GM10248 (cell line): Measurements from ENCODE around the gene GRIK1.

Experiments
- CTCF ChIA-PET: fragments of 300-600 bp; sonication (Branson Sonifier 250); formaldehyde crosslinking; extraction: SDS; loops from one replicate; lab custom pipeline; 2021; ENCODE audit warnings: antibody characterized with exemption; lab: Yijun Ruan, JAX
- POLR2A ChIA-PET: fragments of 350-650 bp; sonication (Branson Sonifier 250); formaldehyde crosslinking; extraction: SDS; loops from one replicate; lab custom pipeline; 2020; ENCODE audit warnings: antibody characterized with exemption; lab: Yijun Ruan, JAX
- DNase-seq: peaks from one replicate; pipeline ENCODE4 v3.0.0; 2012; ENCODE audit errors: extremely low spot score
- TF ChIP-seq, protein P1 (sequence below): IDR thresholded peaks from 2 replicates; pipeline ENCODE4 v1.5.1; 2012; ENCODE audit warnings: mild to moderate bottlenecking, low read depth; ENCODE audit errors: extremely low read depth, missing control alignments, control extremely low read depth

GRIK1 gene

DNA sequence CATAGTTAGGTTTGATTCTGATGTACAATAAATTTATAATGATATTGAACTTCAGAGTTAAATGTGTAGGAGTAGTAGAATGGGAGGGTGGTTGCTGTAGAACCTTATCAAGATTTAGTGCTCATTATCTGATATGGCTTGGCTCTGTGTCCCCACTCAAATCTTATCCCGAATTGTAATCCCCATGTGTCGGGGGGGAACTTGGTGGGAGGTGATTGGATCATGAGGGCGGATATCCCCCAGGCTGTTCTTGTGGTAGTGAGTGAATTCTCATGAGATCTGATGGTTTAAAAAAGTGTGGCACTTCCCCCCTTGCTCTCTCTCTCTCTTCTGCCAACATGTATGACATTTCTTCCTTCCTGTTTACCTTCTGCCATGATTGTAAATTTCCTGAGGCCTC lies 265.5 kb downstream of the GRIK1 start:
- CTCF ChIA-PET, result no interaction called here
- POLR2A ChIA-PET, result no interaction called here
- TF ChIP-seq, protein P1, sequence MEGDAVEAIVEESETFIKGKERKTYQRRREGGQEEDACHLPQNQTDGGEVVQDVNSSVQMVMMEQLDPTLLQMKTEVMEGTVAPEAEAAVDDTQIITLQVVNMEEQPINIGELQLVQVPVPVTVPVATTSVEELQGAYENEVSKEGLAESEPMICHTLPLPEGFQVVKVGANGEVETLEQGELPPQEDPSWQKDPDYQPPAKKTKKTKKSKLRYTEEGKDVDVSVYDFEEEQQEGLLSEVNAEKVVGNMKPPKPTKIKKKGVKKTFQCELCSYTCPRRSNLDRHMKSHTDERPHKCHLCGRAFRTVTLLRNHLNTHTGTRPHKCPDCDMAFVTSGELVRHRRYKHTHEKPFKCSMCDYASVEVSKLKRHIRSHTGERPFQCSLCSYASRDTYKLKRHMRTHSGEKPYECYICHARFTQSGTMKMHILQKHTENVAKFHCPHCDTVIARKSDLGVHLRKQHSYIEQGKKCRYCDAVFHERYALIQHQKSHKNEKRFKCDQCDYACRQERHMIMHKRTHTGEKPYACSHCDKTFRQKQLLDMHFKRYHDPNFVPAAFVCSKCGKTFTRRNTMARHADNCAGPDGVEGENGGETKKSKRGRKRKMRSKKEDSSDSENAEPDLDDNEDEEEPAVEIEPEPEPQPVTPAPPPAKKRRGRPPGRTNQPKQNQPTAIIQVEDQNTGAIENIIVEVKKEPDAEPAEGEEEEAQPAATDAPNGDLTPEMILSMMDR, result no peak
- no peak for DNase-seq

DNA sequence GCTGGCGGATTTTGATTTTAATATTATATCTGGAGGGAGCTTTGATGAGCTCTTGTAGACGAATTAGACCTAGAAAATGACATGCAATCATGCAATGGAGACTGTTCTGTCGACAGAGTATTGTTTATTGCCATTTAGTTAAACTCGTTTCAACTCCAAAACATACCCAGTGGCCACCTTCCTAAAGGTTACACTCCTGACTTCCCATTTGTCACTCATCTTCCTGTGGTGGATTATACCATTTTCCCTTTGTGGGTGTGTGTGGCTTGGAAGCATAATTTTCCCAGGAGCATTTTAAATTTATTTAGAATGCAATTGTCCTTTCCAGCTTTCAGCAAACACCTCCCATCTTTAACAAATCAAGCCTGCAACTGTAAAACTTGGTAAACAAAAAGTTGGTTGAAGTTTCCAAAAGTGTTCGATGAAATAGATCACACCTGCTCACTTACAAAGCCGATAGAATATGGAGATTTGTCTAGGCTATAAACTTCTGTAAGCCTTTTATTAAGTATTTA lies 266.6 kb downstream of the GRIK1 start:
- no peak for DNase-seq
- TF ChIP-seq, protein P1, result no peak
- ChIA-PET CTCF (no interaction called here), POLR2A (no interaction called here)

DNA sequence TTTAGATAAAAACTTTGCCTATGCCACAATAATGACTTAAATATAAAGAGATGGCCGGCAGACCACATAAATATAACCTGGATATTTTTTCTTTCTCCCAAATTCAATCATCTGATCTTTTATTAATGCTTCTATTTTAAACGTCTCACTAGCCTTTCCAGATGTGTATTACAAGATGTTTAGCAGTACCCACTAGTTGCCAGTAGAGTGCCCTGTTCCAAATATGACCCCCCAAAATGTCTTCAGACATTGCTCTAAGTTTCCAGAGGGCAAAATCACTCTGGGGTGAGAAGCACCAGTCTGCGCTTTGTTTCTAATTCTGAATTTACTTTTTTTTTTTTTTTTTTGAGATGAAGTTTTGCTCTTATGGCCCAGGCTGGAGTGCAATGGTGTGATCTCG lies 268.1 kb downstream of the GRIK1 start:
- ChIA-PET CTCF (no interaction called here), POLR2A (no interaction called here)
- TF ChIP-seq, protein P1, result no peak
- DNase-seq, result no peak

DNA sequence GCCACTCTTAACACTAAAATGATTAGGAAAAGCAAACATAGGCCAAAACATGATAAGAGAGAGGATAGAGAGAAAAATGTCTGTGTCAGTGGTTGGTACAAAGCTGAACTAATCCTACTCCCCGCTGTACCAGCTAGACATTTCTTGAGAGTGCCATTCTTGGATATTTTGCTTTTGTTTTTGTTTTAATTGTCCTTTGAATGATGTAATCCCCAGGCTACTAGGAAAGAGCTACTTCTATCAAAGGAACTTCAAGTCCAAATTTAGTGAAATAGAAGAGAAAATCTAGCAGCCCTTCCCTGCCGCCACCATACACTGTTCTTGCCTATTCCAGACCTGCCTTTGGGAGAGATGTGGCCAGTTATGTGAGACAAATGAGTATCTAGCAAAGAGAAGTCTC lies 269.6 kb downstream of the GRIK1 start:
- ChIA-PET CTCF (no interaction called here), POLR2A (no interaction called here)
- DNase-seq, result no peak
- TF ChIP-seq, protein P1, result no peak

DNA sequence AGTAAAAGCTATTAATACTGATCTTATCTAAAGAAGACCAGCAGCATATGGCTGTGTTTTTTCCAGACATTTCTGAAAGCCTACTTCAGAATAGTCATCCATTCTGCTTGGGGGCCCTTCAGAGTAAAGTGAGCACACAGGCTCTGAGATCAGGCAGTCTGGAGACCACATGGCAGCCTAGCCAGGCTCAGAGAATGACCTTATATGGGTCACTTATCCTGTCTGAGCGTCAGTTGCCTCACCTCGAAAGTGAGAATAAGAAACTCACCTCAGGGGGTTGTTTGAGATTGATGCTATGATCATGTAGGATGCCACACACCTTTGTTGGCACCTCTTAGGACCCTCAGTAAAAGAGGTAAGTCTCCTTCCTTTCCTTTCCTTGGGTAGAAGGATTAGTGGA lies 270.4 kb downstream of the GRIK1 start:
- DNase-seq, result no peak
- POLR2A ChIA-PET, result no interaction called here
- TF ChIP-seq, protein P1, result no peak
- CTCF ChIA-PET, result no interaction called here

DNA sequence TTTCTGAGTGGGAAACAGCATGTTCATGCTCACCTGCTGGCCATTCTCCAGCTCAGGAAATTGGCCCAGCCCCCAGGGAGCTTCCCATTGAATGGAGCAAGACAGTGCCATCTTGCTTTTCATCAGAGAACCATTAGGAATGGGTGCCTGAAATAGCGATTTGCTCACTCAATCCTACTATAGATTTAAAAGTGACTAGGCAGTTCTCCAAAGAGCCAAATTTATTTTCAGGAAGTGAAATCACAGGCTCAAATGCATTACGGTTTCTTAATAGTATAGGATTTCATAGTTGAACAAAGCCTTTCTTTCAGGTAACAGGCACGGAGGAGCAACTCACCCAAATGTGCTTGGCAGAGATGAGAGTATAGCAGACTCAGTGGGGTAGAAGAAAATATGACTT lies 272.1 kb downstream of the GRIK1 start:
- TF ChIP-seq, protein P1, result no peak
- ChIA-PET POLR2A (no interaction called here), CTCF (interaction anchor here (1.5 kb wide), 1 partner anchor 11 kb away, joined by 5 read pairs; no protein-coding TSS in a partner anchor)
- DNase-seq, result no peak
